ENCODE results near the gene DAD1. TPM values are rescaled to one million over a fixed set of nuclear protein-coding genes. Genes with fewer than 3 reads are reported as not detected.
A peak's percentile ranks its signal among the peaks of the same experiment; 100 is the strongest.
"Not testable (repeated sequence)": the region's sequence is repeated elsewhere in the genome, so short reads cannot be mapped to it uniquely, and the experiment has no call there.

DAD1 gene
- total RNA-seq, 4 donors from 2014 or later = 31.4 to 154 (median 141) TPM

- Histone ChIP-seq H3K36me3 (no peaks in the 10 kb centered on the region), H3K9me3 (no peaks in the 10 kb centered on the region), H3K27me3 (no peaks in the 10 kb centered on the region), H3K4me3 (peak overlapping the region in 1 of 4 donors; percentile 47), H3K27ac (peak overlapping the region; percentile 71 to 85 (median 74)), H3K4me1 (peaks cover 14 to 51% (median 34%) of the 10 kb centered on the region in 4 donors)
- 42% methylated on average over 28 of the region's 28 CpGs; no CpG with 5 or more reads in 1 of the 2 donors for WGBS, 2 donors (ENCODE audit: low coverage in 1 of 2)
- peak; percentile 88 for DNase-seq
- TF ChIP-seq CTCF (IDR thresholded peaks at IDR 0.05) = peak in 1 of 5 experiments; percentile 14
- peak in 1 of 3 donors; percentile 75 for TF ChIP-seq POLR2AphosphoS5 (IDR thresholded peaks at IDR 0.05)
- TF ChIP-seq EP300 (IDR thresholded peaks at IDR 0.05; ENCODE audit: low read depth) = no peak
- intact Hi-C loops (cut with DNase I; ENCODE audit: low total_unique reads) (loop anchor here (5.0 to 10.0 kb wide), 3 partner anchors 96 to 298 kb away; partner anchors contain the start of gene MRPL52), in situ Hi-C loops (cut with MboI; ENCODE audit: low pct_ligation_motif_present in 1 of 4, low pct_unique_long_range_greater_than_20kb in 1 of 4, low sequenced_read_pairs in 3 of 4) (loop anchor here in 2 of 4 donors (25.0 kb wide), 2 partner anchors 169 to 306 kb away; partner anchors contain the start of gene LRP10 (in 2 of the 2))
Observed at GRCh38 chr14:22556021-22556989, 32.7 kb downstream of the DAD1 start.

GRCh38 chr14:22555384-22556011 is 33.5 kb downstream of the DAD1 start:
- TF ChIP-seq POLR2A (IDR thresholded peaks at IDR 0.05) (no peak), EP300 (IDR thresholded peaks at IDR 0.05; ENCODE audit: low read depth) (no peak), POLR2AphosphoS5 (IDR thresholded peaks at IDR 0.05) (no peak), CTCF (IDR thresholded peaks at IDR 0.05) (no peak)
- no peak overlapping the region for H3K4me3 ChIP-seq
- H3K9me3 ChIP-seq = no peaks in the 10 kb centered on the region
- in situ Hi-C loops (cut with MboI; ENCODE audit: low pct_ligation_motif_present in 1 of 4, low pct_unique_long_range_greater_than_20kb in 1 of 4, low sequenced_read_pairs in 3 of 4) (loop anchor here in 2 of 4 donors (25.0 kb wide), 2 partner anchors 168 to 307 kb away; partner anchors contain the start of gene LRP10 (in 2 of the 2)), intact Hi-C loops (cut with DNase I; ENCODE audit: low total_unique reads) (loop anchor here (5.0 to 10.0 kb wide), 3 partner anchors 97 to 299 kb away; partner anchors contain the start of gene MRPL52)
- H3K27me3 ChIP-seq = no peaks in the 10 kb centered on the region
- peaks cover 17 to 51% (median 32%) of the 10 kb centered on the region in 4 donors for H3K4me1 ChIP-seq
- H3K27ac ChIP-seq = peak overlapping the region; percentile 65 to 85 (median 72)
- no peak for DNase-seq
- 43 to 71% methylated on average over 1 to 4 of the region's 4 CpGs for WGBS, 2 donors (ENCODE audit: low coverage in 1 of 2)
- H3K36me3 ChIP-seq = no peaks in the 10 kb centered on the region

GRCh38 chr14:22554498-22555383 is 34.3 kb downstream of the DAD1 start:
- no peaks in the 10 kb centered on the region for H3K36me3 ChIP-seq
- WGBS, 2 donors (ENCODE audit: low coverage in 1 of 2) = 60 to 91% methylated on average over 2 to 15 of the region's 15 CpGs
- TF ChIP-seq POLR2A (IDR thresholded peaks at IDR 0.05) (no peak), EP300 (IDR thresholded peaks at IDR 0.05; ENCODE audit: low read depth) (no peak), CTCF (IDR thresholded peaks at IDR 0.05) (no peak), POLR2AphosphoS5 (IDR thresholded peaks at IDR 0.05) (no peak)
- peaks cover 24 to 47% (median 28%) of the 10 kb centered on the region in 4 donors for H3K4me1 ChIP-seq
- no peaks in the 10 kb centered on the region for H3K9me3 ChIP-seq
- peak overlapping the region; percentile 65 to 85 (median 72) for H3K27ac ChIP-seq
- DNase-seq = no peak
- in situ Hi-C loops (cut with MboI; ENCODE audit: low pct_ligation_motif_present in 1 of 4, low pct_unique_long_range_greater_than_20kb in 1 of 4, low sequenced_read_pairs in 3 of 4) = loop anchor here in 2 of 4 donors (25.0 kb wide), 2 partner anchors 167 to 308 kb away; partner anchors contain the start of gene LRP10 (in 2 of the 2)
- H3K27me3 ChIP-seq = no peaks in the 10 kb centered on the region
- H3K4me3 ChIP-seq = no peak overlapping the region
- intact Hi-C loops (cut with DNase I; ENCODE audit: low total_unique reads) = loop anchor here (5.0 to 10.0 kb wide), 3 partner anchors 98 to 300 kb away; partner anchors contain the start of gene MRPL52

GRCh38 chr14:22553861-22554497 is 35.0 kb downstream of the DAD1 start:
- H3K36me3 ChIP-seq, H3K27me3 ChIP-seq, H3K4me3 ChIP-seq, H3K9me3 ChIP-seq, DNase-seq: not testable (repeated sequence)
- 89% methylated on average over 5 of the region's 14 CpGs; no CpG with 5 or more reads in 1 of the 2 donors for WGBS, 2 donors (ENCODE audit: low coverage in 1 of 2)
- intact Hi-C loops (cut with DNase I; ENCODE audit: low total_unique reads) = loop anchor here (10.0 kb wide), 2 partner anchors 271 to 301 kb away; partner anchors contain the start of gene MRPL52
- in situ Hi-C loops (cut with MboI; ENCODE audit: low pct_ligation_motif_present in 1 of 4, low pct_unique_long_range_greater_than_20kb in 1 of 4, low sequenced_read_pairs in 3 of 4) = loop anchor here in 2 of 4 donors (25.0 kb wide), 2 partner anchors 167 to 308 kb away; partner anchors contain the start of gene LRP10 (in 2 of the 2)
- Histone ChIP-seq H3K27ac (peak overlapping the region; percentile 19 to 85 (median 60)), H3K4me1 (peaks cover 24 to 40% (median 26%) of the 10 kb centered on the region in 4 donors)

Data from transverse colon (tissue), 4 donors.